Measurements from ENCODE around the gene ANKS1A.

GRCh38 chr6:34928220-34928619, 39.2 kb downstream of the ANKS1A start:
- TF ChIP-seq EZH2 (optimal IDR thresholded peaks at IDR 0.05; ENCODE audit: low read depth, low read length) (no peak), CTCF (IDR thresholded peaks at IDR 0.05; ENCODE audit: low read length) (no peak)

Measured in MM.1S (cell line).